Esophagus muscularis mucosa (tissue), 4 donors: ENCODE results near the gene TMEM130. TPM values are rescaled to one million over a fixed set of nuclear protein-coding genes. Genes with fewer than 3 reads are reported as not detected.

ENCODE experiments used
- DNase-seq: peaks from one replicate; pipeline ENCODE4 v3.0.0-alpha.2; 2017; ENCODE audit errors: extremely low spot score
- H3K27ac ChIP-seq, 4 donors: fragments of 200-600 bp; sonication (generic); replicated peaks in 1 of 4; 1 replicate in 3 of 4; 2 replicates in 1 of 4; pipeline ENCODE4 v1.5.1; 2016 to 2019; ENCODE audit warnings: mild to moderate bottlenecking in 1 of 4
- H3K27me3 ChIP-seq, 4 donors: fragments of 200-600 bp; sonication (generic); one replicate each; pipeline versions ENCODE4 v1.5.1 to v1.6.0; 2016 to 2019
- H3K36me3 ChIP-seq, 4 donors: fragments of 200-600 bp; sonication (generic); one replicate each; pipeline ENCODE4 v1.5.1; 2016 to 2019
- H3K4me1 ChIP-seq, 4 donors: fragments of 200-600 bp; sonication (generic); one replicate each; pipeline ENCODE4 v1.5.1; 2016 to 2019
- H3K4me3 ChIP-seq, 4 donors: fragments of 200-600 bp; sonication (generic); 1 replicate in 2 of 4; 2 replicates in 2 of 4; pipeline ENCODE4 v1.5.1; 2016 to 2019; ENCODE audit warnings: mild to moderate bottlenecking in 4 of 4, moderate library complexity in 1 of 4
- H3K9me3 ChIP-seq, 4 donors: fragments of 200-600 bp; sonication (generic); 1 replicate in 3 of 4; 2 replicates in 1 of 4; pipeline ENCODE4 v1.5.1; 2016 to 2019
- EP300 ChIP-seq: sonication (generic); formaldehyde crosslinking; IDR thresholded peaks from one replicate; pipeline ENCODE4 v1.6.1; 2017; ENCODE audit warnings: antibody characterized with exemption
- POLR2A ChIP-seq: fragments of 450-650 bp; IDR thresholded peaks from one replicate; pipeline ENCODE4 v1.6.1; 2017; ENCODE audit warnings: antibody characterized with exemption, moderate library complexity, mild to moderate bottlenecking, low read depth
- POLR2AphosphoS5 ChIP-seq, 2 donors: sonication (generic); formaldehyde crosslinking; IDR thresholded peaks; one replicate each; pipeline ENCODE4 v1.6.1; 2017; ENCODE audit warnings: antibody characterized with exemption in 2 of 2
- WGBS: methylation state at CpG from one replicate; pipeline ENCODE4 v1.1.5; 2018; 5-methylcytosine and 5-hydroxymethylcytosine counted together
- intact Hi-C: fragments of 100-400 bp; cut with DNase I; formaldehyde crosslinking; loops from one replicate; pipeline ENCODE4 v1.15.1; 2023
- small RNA-seq, 3 donors: library from RNA; depleted of rRNA; stranded (forward); fragments of <200 nt; gene quantifications; one replicate each; pipeline ENCODE3, GENCODE V24; 2016
- total RNA-seq, 4 donors: library from RNA; depleted of rRNA; stranded (reverse); fragments of >200 nt; gene quantifications; one replicate each; pipeline versions ENCODE4 v1.1.0 to v1.2.1, GENCODE V29; 2016
- TF ChIP-seq, protein P1 (sequence below), 3 experiments: fragments of 200-600 bp in 2 of 3; fragments of 450-650 bp in 1 of 3; sonication (generic) in 2 of 3; IDR thresholded peaks; one replicate each; pipeline ENCODE4 v1.5.1; 2017 to 2019; ENCODE audit warnings: antibody characterized with exemption in 3 of 3, mild to moderate bottlenecking in 2 of 3, moderate library complexity in 1 of 3

The TMEM130 gene
- total RNA-seq, 4 donors from 2014 or later = 0.57 to 2.3 (median 0.87) TPM

DNA sequence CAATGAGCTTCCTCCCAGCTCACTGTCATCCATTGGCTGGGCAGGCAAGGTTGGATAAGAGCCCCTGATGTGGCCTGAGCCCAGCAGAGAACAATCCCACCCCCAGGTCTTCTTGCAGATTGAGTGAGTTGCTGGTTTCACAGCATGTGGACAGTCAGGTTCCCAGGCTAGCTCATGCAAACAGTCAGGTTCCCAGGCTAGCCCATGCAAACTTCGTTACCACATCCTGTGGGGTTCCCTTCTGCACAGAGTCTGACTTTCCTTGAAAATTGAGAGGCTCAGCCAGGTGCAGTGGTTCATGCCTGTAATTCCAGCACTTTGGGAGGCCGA lies 67.1 kb downstream of the TMEM130 start:
- no peaks in the 10 kb centered on the region for H3K4me1 ChIP-seq
- peaks cover 0 to 23% (median 16%) of the 10 kb centered on the region in 4 donors for H3K9me3 ChIP-seq
- H3K27me3 ChIP-seq = peaks cover 0 to 16% (median 0%) of the 10 kb centered on the region in 4 donors
- TF ChIP-seq EP300 (no peak), POLR2A (no peak), POLR2AphosphoS5 (IDR thresholded peaks at IDR 0.05) (no peak)
- TF ChIP-seq, protein P1, sequence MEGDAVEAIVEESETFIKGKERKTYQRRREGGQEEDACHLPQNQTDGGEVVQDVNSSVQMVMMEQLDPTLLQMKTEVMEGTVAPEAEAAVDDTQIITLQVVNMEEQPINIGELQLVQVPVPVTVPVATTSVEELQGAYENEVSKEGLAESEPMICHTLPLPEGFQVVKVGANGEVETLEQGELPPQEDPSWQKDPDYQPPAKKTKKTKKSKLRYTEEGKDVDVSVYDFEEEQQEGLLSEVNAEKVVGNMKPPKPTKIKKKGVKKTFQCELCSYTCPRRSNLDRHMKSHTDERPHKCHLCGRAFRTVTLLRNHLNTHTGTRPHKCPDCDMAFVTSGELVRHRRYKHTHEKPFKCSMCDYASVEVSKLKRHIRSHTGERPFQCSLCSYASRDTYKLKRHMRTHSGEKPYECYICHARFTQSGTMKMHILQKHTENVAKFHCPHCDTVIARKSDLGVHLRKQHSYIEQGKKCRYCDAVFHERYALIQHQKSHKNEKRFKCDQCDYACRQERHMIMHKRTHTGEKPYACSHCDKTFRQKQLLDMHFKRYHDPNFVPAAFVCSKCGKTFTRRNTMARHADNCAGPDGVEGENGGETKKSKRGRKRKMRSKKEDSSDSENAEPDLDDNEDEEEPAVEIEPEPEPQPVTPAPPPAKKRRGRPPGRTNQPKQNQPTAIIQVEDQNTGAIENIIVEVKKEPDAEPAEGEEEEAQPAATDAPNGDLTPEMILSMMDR (IDR thresholded peaks at IDR 0.05) = no peak
- WGBS = 61% methylated on average over 2 of the region's 2 CpGs
- no peak overlapping the region for H3K4me3 ChIP-seq
- no peak overlapping the region for H3K27ac ChIP-seq
- intact Hi-C loops = no loop called here
- no peaks in the 10 kb centered on the region for H3K36me3 ChIP-seq
- DNase-seq = no peak

DNA sequence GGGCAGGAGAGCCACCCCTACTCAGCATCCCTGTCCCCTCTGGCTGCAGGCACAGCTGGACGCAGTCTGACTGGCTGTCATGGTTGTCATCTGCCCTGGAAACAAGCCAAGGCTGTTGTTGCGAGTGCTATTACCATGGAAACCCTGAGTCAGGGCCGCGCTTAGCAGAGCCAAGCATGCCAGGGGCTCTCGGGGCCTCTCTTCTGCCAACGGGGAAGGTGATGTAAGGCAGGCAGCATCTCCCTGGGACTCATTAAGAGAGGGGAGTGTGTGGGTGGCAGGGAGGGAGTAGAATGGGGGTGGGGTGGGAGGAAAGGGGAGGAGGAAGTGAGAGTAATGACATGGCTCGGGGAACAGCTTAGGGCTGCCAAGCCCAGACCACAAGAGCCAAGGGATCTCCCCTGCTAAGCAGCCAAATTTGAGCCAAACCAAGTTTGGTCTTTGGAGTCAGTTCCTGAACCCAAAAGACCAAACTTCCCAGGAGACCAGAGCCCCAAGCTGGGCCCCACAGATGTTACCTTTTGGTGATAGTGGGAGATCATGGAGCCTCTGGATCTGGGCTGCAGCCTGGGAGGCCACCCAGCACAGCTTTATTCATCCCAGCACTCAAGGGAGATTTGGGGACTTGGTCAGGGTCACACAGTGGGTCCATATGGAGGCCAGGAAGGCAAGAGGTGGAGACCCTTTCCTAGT lies 67.6 kb downstream of the TMEM130 start:
- H3K9me3 ChIP-seq = peaks cover 0 to 23% (median 16%) of the 10 kb centered on the region in 4 donors
- intact Hi-C loops = no loop called here
- no peak overlapping the region for H3K4me3 ChIP-seq
- no peaks in the 10 kb centered on the region for H3K36me3 ChIP-seq
- peaks cover 0 to 16% (median 0%) of the 10 kb centered on the region in 4 donors for H3K27me3 ChIP-seq
- no peaks in the 10 kb centered on the region for H3K4me1 ChIP-seq
- 3% methylated on average over 6 of the region's 7 CpGs for WGBS
- no peak overlapping the region for H3K27ac ChIP-seq
- DNase-seq = no peak
- TF ChIP-seq EP300 = no peak
- TF ChIP-seq POLR2AphosphoS5 (IDR thresholded peaks at IDR 0.05) = no peak
- TF ChIP-seq, protein P1 (IDR thresholded peaks at IDR 0.05) = no peak
- TF ChIP-seq POLR2A = no peak

DNA sequence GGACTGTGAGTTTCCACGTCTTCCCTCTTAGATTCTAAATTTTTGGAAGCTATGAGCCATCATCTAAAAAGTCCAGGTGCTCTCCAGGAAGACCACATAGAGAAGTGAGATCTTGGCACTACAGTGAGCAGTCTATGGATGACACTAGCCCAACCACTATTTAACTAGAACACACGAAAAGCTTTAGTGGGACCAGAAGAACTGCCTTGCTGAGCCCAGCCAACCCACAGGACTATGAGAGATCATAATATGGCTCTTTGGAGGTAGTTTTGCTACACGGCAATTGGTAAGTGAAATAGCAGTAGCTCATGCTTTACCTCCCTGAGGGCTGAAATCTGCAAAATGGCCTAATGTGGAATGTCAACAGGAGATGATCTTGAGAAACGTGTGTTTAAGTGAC lies 68.8 kb downstream of the TMEM130 start:
- Histone ChIP-seq H3K36me3 (no peaks in the 10 kb centered on the region), H3K27me3 (peaks cover 0 to 16% (median 0%) of the 10 kb centered on the region in 4 donors), H3K4me1 (no peaks in the 10 kb centered on the region), H3K27ac (no peak overlapping the region), H3K9me3 (peaks cover 0 to 23% (median 16%) of the 10 kb centered on the region in 4 donors), H3K4me3 (no peak overlapping the region)
- DNase-seq = no peak
- TF ChIP-seq, protein P1 (IDR thresholded peaks at IDR 0.05) = no peak
- TF ChIP-seq POLR2AphosphoS5 (IDR thresholded peaks at IDR 0.05) (no peak), EP300 (no peak), POLR2A (no peak)
- 86% methylated on average over 4 of the region's 4 CpGs for WGBS
- intact Hi-C loops = no loop called here

DNA sequence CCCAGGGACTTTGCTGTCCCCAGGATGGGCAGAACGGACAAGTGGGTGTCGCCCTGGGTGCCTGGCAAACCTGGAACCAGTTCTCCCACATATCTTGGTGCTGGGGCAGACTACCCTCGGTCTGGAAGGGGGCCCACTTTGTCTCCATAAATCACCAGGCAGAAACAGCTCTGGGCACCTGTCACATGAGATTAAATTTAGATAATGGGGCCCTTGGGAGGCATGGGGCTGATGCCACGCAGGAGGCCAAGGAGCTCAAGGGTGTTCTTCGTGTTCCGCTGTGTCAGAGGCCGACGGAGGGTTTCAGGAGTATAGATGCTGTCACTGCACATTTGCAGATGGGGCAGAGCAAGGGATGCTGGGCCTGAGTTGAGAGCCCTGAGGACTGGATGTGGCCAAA lies 72.7 kb downstream of the TMEM130 start:
- intact Hi-C loops = no loop called here
- no peaks in the 10 kb centered on the region for H3K4me1 ChIP-seq
- 82% methylated on average over 8 of the region's 8 CpGs for WGBS
- no peak for TF ChIP-seq EP300
- TF ChIP-seq, protein P1 (IDR thresholded peaks at IDR 0.05) = no peak
- TF ChIP-seq POLR2A = no peak
- no peak for TF ChIP-seq POLR2AphosphoS5 (IDR thresholded peaks at IDR 0.05)
- peaks cover 0 to 2% (median 0%) of the 10 kb centered on the region in 4 donors for H3K27me3 ChIP-seq
- DNase-seq = no peak
- H3K27ac ChIP-seq = no peak overlapping the region
- no peaks in the 10 kb centered on the region for H3K36me3 ChIP-seq
- H3K4me3 ChIP-seq = no peak overlapping the region
- peaks cover 0 to 22% (median 16%) of the 10 kb centered on the region in 4 donors for H3K9me3 ChIP-seq

Small RNA genes lying within 50 kb of the gene (small RNA-seq; reads per million reads assigned to genes)
- 4.1 to 21.1 (median 19.8) reads per million in 3 donors for gene MIR3609

Other genes starting within 250 kb of the TMEM130 start
- 10 to 100 TPM; 22.9 to 38.0 (median 29.7) TPM for gene TRRAP, start 8.5 kb upstream of the TMEM130 start, total RNA-seq